ENCODE measurements around the gene HS2ST1.

- TF ChIP-seq EZH2 (IDR thresholded peaks at IDR 0.05; ENCODE audit: insufficient read depth, poor library complexity, severe bottlenecking) (no peak), EZH2phosphoT487 (IDR thresholded peaks at IDR 0.05; ENCODE audit: insufficient read depth, low read depth) (no peak)
These were observed 198.9 kb downstream of the HS2ST1 start for GRCh38 chr1:87113313-87113712.

Measured in GM23248 (cell line).